Stomach (tissue), 4 donors: ENCODE measurements around the gene KRTAP29-1.

Experiments
- CTCF ChIP-seq, 7 experiments: fragments of 450-650 bp in 4 of 7; fragments of 200-600 bp in 3 of 7; sonication (generic) in 3 of 7; IDR thresholded peaks; one replicate each; pipeline ENCODE4 v1.5.1; 2016 to 2019; ENCODE audit warnings: antibody characterized with exemption in 7 of 7, control low read depth in 2 of 7, mild to moderate bottlenecking in 1 of 7
- EP300 ChIP-seq: sonication (generic); formaldehyde crosslinking; IDR thresholded peaks from one replicate; pipeline ENCODE4 v1.6.1; 2017; ENCODE audit warnings: antibody characterized with exemption
- POLR2A ChIP-seq, 4 donors: fragments of 450-650 bp; IDR thresholded peaks; one replicate each; pipeline ENCODE4 v1.6.1; 2016; ENCODE audit warnings: antibody characterized with exemption in 4 of 4, control low read depth in 2 of 4, mild to moderate bottlenecking in 1 of 4, moderate library complexity in 1 of 4

- TF ChIP-seq CTCF (IDR thresholded peaks at IDR 0.05) (no peak), POLR2A (IDR thresholded peaks at IDR 0.05) (no peak), EP300 (no peak)
Observed at GRCh38 chr17:41345992-41346391, 43.3 kb upstream of the KRTAP29-1 start.
